Osteoblast (primary cell): ENCODE data around the gene ARHGAP42. TPM values are rescaled to one million over a fixed set of nuclear protein-coding genes. Genes with fewer than 3 reads are reported as not detected.
A peak's percentile ranks its signal among the peaks of the same experiment; 100 is the strongest.
"Not testable (repeated sequence)": the region's sequence is repeated elsewhere in the genome, so short reads cannot be mapped to it uniquely, and the experiment has no call there.

Experiments used
- DNase-seq: peaks from one replicate; pipeline ENCODE4 v3.0.0; 2011; ENCODE audit warnings: low spot score, mixed read lengths; ENCODE audit not compliant: insufficient read length; ENCODE audit errors: missing footprints
- H2AFZ ChIP-seq: 2 replicates; pipeline ENCODE4 v1.6.0; 2011; ENCODE audit warnings: mild to moderate bottlenecking, low read length
- H3K27ac ChIP-seq: 2 replicates; pipeline ENCODE4 v1.5.1; 2011; ENCODE audit warnings: mild to moderate bottlenecking, low read depth, low read length, moderate library complexity
- H3K27me3 ChIP-seq: 2 replicates; pipeline ENCODE4 v1.6.0; 2012; ENCODE audit warnings: mild to moderate bottlenecking, control low read depth, inconsistent platforms, low read length, moderate library complexity; ENCODE audit not compliant: insufficient read depth
- H3K36me3 ChIP-seq: 2 replicates; pipeline ENCODE4 v1.5.1; 2011; ENCODE audit warnings: mild to moderate bottlenecking, low read length, control low read depth, moderate library complexity; ENCODE audit not compliant: insufficient read depth
- H3K4me1 ChIP-seq: 2 replicates; pipeline ENCODE4 v1.5.1; 2011; ENCODE audit warnings: mild to moderate bottlenecking, low read length, control low read depth, moderate library complexity; ENCODE audit not compliant: insufficient read depth
- H3K4me2 ChIP-seq: 2 replicates; pipeline ENCODE4 v1.6.0; 2011; ENCODE audit warnings: mild to moderate bottlenecking, low read length; ENCODE audit not compliant: insufficient read depth
- H3K4me3 ChIP-seq: fragments of 200-600 bp; sonication (generic); 3 replicates; pipeline ENCODE4 v1.5.1; 2012; ENCODE audit warnings: mild to moderate bottlenecking, low read length, inconsistent platforms; ENCODE audit not compliant: insufficient read depth
- H3K79me2 ChIP-seq: 2 replicates; pipeline ENCODE4 v1.6.0; 2012; ENCODE audit warnings: mild to moderate bottlenecking, low read length, control low read depth, inconsistent platforms; ENCODE audit not compliant: insufficient read depth
- H3K9me3 ChIP-seq: 2 replicates; pipeline ENCODE4 v1.5.1; 2011; ENCODE audit warnings: low read depth, low read length, control low read depth
- H4K20me1 ChIP-seq: 2 replicates; pipeline ENCODE4 v1.6.0; 2012; ENCODE audit warnings: mild to moderate bottlenecking, low read length, control low read depth; ENCODE audit not compliant: insufficient read depth
- CTCF ChIP-seq: IDR thresholded peaks from 2 replicates; pipeline ENCODE4 v1.5.1; 2011; ENCODE audit warnings: mild to moderate bottlenecking, low read depth, low read length, moderate library complexity; ENCODE audit errors: extremely low read depth
- total RNA-seq: library from RNA; depleted of rRNA; stranded (reverse); fragments of >200 nt; gene quantifications from 2 replicates; pipeline ENCODE4 v1.2.3, GENCODE V29; 2012

The ARHGAP42 gene
- total RNA-seq, 1 donor = 9.4 TPM

- H4K20me1 ChIP-seq = no peaks in the 10 kb centered on the region
- no peaks in the 10 kb centered on the region for H3K9me3 ChIP-seq
- no peaks in the 10 kb centered on the region for H3K79me2 ChIP-seq
- H3K4me1 ChIP-seq = no peaks in the 10 kb centered on the region
- DNase-seq = no peak
- no peak overlapping the region for H3K27ac ChIP-seq
- H2AFZ ChIP-seq = no peak overlapping the region
- H3K4me3 ChIP-seq = no peak overlapping the region
- H3K36me3 ChIP-seq = no peaks in the 10 kb centered on the region
- no peak for TF ChIP-seq CTCF
- H3K4me2 ChIP-seq = no peak overlapping the region
- no peaks in the 10 kb centered on the region for H3K27me3 ChIP-seq
Observed at GRCh38 chr11:100646545-100646944, 40.5 kb upstream of the ARHGAP42 start.

DNA sequence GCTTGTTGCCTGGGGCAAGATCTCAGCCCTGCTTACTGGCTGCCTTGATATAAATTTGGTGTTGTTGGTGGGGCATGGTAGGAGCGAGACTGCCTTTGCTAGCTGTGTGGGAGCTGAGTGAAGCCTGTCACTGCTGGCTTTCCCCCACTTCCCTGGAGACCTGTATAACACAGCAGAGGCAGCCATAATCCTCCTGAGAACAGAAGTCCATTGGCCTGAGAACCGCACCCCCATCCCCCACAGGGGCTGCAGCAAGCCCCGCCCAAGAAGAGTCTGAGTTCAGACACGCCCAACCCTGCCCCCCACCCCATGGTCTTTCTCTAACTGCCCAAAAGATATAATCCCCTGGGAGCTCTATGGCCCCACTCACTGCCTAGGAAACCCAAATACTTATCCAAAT, 39.2 kb upstream of the ARHGAP42 start:
- H3K36me3 ChIP-seq = no peaks in the 10 kb centered on the region
- H3K4me2 ChIP-seq = no peak overlapping the region
- H3K27ac ChIP-seq = no peak overlapping the region
- no peak for TF ChIP-seq CTCF
- H2AFZ ChIP-seq = no peak overlapping the region
- H3K79me2 ChIP-seq = no peaks in the 10 kb centered on the region
- no peak for DNase-seq
- H3K4me1 ChIP-seq = no peaks in the 10 kb centered on the region
- H3K4me3 ChIP-seq = no peak overlapping the region
- H4K20me1 ChIP-seq = no peaks in the 10 kb centered on the region
- H3K9me3 ChIP-seq = no peaks in the 10 kb centered on the region
- no peaks in the 10 kb centered on the region for H3K27me3 ChIP-seq

DNA sequence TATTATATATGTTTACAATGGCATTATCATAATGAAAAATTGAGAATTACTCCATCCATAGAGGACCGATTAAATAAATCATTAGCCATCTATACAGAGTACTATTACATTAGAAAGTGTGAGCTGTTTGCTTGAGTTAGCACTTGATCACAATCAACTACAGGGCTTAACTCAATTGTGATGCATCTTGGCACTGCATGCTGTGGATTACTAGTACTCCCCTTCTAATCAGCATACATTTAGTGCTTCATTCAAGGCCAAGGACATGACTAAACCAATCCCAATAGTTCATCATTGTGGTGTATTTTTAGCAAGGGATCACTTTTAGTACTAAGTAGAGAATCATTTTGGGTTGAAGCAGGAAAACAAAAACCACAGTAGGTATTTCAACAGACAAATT, 23.5 kb upstream of the ARHGAP42 start:
- Histone ChIP-seq H2AFZ (no peak overlapping the region), H3K27ac (no peak overlapping the region), H3K4me3 (no peak overlapping the region), H3K36me3 (no peaks in the 10 kb centered on the region), H3K4me2 (no peak overlapping the region), H3K9me3 (no peaks in the 10 kb centered on the region), H4K20me1 (no peaks in the 10 kb centered on the region), H3K79me2 (no peaks in the 10 kb centered on the region), H3K4me1 (no peaks in the 10 kb centered on the region), H3K27me3 (no peaks in the 10 kb centered on the region)
- no peak for TF ChIP-seq CTCF
- DNase-seq = peak; percentile 23

DNA sequence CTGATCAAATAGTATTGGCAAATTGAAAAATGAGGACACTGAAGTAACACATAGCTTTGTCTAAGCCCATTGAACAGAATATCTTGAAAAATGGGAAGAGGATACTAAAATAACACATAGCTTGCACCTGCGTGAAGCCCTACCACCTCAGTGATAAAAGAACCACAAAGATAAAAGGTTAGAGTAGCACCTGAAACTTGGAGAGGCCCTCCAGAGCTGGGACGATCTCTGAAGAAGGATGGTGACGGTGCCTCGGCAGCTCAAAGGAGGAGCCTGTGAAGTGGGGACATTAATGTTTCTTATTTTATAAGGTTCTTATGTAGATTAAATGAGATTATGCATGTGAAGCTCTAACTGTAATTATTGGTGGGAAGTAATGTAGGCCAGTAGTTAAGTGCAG, 23.1 kb upstream of the ARHGAP42 start:
- Histone ChIP-seq H3K4me2 (no peak overlapping the region), H3K4me1 (no peaks in the 10 kb centered on the region), H2AFZ (no peak overlapping the region), H3K79me2 (no peaks in the 10 kb centered on the region), H4K20me1 (no peaks in the 10 kb centered on the region), H3K27ac (no peak overlapping the region), H3K27me3 (no peaks in the 10 kb centered on the region), H3K4me3 (no peak overlapping the region), H3K36me3 (no peaks in the 10 kb centered on the region), H3K9me3 (no peaks in the 10 kb centered on the region)
- TF ChIP-seq CTCF = no peak
- DNase-seq = no peak

- H3K27ac ChIP-seq, H3K79me2 ChIP-seq, H3K4me1 ChIP-seq, H3K4me3 ChIP-seq, H2AFZ ChIP-seq, H4K20me1 ChIP-seq, H3K36me3 ChIP-seq, H3K4me2 ChIP-seq, H3K9me3 ChIP-seq, H3K27me3 ChIP-seq, DNase-seq: not testable (repeated sequence)
Observed at GRCh38 chr11:100666816-100667215, 20.3 kb upstream of the ARHGAP42 start.
